OCI-M2 (cell line): ENCODE measurements around the gene SERINC2.

Experiments
- DNase-seq: peaks from one replicate; lab custom pipeline; 2025; ENCODE audit not compliant: unreplicated experiment; lab: John Stamatoyannopoulos, UW

The SERINC2 gene

DNA sequence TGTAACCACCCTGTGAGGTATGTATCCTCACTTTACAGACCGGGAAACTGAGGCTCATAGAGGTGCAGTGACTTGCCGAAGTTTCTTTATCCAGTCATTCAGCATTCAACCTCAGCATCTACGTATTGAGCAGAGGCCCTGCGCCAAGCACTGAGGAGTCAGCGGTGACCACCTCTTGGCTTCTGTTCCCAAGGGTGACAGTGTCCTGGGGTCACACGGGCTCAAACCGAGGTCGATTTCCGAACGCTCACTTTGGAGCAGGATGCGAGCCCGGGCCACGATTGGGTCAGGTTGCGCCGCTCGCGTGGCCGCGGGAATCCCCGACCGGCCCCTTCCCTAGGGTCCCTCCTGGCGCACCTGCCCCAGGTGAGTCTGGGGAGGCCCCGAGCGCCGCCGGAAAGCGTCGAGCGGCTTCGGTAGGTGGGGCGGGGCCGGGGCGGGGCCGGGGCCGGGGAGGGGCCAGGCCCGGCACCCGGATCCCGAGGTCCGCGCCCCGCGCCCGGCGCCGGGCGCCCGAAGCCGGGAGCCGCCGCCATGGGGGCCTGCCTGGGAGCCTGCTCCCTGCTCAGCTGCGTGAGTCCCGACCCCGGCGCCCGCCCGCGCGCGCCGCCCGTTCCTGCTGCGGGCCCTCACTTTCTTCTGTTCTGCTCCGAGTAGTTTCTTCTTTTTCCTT lies at the start of gene SERINC2:
Gene SERINC2 (plus strand): TSS at position 482 of the 673 bp plus-strand sequence. CDS start 53 bp downstream, at position 535.
- DNase-seq, result no peak

DNA sequence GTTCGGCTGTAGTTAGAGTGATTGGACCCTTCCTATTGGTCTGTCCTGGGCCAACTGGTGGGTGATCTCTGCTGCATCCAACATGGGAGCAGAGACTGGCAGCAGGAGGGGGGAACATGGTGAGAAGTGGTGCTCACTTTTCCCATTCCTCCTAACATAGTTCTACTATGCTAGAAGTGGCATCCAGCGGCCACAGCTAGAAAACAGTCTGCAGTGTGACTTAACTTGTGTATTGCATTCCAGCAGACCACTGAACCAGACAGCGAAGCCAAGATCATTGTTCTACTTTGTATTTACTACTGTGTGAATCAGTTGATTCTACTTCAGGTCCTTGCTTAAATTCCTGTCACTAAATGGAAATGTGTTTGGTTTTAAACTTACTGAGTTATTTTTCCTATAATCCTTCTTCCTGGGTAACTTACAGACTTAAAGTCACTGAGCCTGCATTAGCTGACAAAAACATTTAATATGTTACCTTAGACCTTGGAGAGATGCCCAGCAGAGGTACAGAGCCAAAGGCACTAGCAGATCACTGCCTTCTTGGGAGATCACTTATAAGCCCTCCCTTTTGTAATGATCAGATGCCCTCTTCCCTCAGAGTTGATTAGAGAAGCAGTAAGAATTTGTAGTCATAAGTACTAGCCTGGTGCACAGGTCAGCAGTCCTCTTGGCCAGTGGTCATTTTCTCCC lies 48.3 kb upstream of the SERINC2 start:
- no peak for DNase-seq

DNA sequence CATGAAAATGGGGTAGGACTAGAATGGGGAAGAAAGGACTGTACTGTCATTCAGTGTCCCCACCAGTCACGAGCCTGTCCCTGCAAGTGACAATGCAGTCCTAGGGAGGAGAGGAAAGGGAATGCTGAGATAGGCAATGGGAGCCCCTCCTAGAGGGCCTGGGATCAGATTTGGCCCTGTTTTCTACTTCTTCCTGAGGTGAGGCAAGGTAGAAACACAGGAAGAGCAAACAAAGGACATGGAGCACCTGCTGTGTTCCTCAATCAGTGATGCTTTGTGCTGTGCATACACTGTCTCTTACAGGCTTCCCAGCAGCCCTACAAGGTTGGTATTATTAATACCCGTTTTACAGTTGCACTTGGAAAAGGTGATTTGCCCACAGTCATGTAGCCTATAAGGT lies 46.2 kb upstream of the SERINC2 start:
- no peak for DNase-seq

DNA sequence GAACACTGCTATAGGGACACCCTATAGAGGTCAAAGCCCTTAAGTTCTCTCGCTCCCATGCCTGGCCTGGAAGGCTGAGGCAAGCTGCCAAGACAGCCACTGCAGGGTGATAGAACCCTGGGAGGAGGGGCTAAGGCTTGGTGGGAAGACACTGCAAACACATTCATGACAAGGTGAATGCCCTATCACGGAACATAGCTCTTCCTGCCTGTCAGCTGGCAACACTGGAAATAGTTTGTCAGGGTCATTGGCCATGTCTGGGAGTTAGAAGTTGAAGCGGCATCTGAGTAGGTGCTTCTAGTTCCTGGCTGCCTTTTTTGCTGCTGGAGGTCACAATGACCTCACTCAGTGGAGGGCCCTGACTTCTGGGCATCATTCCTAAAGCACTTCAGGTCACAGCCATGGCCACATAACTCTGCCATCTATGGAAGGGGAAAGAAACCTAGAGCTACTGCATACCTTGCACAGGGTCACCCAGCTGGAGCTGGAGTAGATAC lies 44.4 kb upstream of the SERINC2 start:
- DNase-seq, result no peak

DNA sequence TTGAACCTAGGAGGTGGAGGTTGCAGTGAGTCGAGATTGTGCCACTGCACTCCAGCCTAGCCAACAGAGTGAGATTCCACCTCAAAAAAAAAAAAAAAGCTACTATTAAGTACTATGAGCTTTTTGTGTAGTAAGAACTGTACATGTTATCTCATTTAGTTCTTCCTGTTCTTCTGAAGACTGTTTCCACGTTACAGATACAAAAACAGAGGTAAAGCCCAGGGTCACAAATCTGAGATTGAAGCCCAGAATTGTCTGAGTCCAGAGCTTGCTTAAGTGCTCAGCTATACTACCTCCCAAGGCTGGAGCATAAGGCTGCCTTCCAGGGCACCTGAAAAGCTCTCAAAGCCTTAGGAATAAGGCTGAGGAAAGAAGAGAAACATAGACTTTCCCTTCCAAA lies 43.0 kb upstream of the SERINC2 start:
- no peak for DNase-seq

DNA sequence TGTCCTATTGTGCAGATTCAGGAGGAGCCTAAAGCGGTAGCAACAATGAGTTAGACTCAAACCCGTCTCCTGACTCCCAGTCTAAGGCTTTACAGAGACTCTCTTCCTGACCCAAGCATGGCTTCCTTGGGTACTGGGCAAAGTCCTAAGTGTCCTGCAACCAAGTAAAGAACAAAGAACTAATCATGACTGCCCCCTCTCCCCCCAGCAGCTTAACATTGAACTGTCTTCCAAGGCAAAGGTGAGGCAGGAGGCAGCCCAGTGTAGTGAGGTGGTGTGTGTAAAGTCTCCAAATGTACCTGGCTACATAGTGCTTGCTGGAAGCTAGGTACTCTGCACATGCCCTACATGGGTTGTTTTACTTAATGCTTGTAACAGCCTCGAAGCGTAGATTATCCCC lies 42.4 kb upstream of the SERINC2 start:
- no peak for DNase-seq

DNA sequence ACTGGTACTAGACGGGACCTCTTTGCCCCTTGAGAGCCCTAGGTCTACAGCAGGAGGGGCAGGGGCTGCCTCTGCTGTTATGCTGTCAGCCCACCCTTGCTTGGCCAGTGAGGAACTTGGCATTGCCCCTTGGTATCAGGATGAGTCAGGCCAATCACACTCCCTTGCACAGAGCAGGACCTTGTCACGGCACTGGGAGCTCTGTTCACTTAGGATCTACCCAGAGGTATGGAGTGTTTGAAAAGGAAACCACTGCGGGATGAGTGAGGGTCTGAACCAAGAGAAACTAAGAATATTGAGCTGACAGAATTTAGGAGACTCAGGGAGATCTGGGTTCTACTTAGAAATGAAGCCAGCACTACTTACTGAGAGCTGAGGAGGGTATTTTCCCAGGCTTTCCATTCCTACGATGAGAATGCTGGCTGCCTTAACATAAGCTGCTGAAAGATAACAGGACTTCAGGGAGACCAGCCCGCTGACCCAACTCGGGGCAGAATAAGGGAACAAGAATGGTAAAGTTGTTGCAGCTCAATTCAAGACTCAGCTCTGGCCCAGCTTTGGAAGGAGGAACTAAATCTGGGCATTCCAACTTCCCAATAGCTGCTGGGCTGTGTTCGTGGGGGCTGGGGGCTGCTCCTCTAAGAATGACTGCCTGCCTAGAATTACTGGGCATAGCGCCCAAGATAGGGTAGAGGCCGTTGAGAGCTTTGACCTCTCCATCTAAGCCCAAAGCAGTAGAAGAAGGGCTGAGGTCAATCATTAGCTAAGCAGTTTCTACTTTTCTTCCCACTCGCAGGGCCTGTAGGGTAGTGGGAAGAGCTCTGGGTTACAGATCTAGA lies 41.7 kb upstream of the SERINC2 start:
- DNase-seq, result no peak

DNA sequence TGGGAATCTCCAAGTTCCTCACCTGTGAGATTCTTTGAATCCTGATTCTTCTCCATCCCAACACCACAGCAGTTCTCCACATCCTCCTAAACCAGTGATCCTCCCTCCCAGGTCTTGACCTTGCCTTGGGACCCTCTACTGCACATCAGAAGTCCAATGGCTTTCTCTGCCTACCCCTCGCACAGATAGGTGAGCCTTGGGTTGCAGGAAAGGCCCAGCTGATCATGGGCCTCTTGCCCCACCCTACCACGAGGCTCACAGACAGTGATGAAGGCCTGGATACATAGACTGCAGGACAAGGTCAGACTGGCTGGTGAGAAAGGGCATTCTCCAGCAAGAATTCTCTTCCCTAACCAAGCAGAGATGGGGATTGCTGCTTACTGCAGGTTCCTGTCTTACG lies 41.0 kb upstream of the SERINC2 start:
- DNase-seq, result no peak

DNA sequence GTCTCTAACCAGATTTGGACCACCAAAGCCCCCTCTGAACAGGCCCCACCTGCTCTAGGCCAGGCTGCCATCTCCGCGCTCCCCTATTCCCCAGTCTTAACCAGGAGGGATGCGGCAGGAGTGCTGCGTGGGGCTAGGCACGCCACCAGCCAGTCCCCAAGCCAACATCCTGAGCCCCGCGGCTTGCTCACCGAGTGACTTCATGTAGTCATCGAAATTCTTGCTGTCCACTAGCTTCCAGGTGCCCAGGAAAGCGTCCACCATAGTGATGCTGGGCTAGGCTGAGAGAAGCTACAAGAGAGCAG lies 40.3 kb upstream of the SERINC2 start:
- DNase-seq, result no peak

DNA sequence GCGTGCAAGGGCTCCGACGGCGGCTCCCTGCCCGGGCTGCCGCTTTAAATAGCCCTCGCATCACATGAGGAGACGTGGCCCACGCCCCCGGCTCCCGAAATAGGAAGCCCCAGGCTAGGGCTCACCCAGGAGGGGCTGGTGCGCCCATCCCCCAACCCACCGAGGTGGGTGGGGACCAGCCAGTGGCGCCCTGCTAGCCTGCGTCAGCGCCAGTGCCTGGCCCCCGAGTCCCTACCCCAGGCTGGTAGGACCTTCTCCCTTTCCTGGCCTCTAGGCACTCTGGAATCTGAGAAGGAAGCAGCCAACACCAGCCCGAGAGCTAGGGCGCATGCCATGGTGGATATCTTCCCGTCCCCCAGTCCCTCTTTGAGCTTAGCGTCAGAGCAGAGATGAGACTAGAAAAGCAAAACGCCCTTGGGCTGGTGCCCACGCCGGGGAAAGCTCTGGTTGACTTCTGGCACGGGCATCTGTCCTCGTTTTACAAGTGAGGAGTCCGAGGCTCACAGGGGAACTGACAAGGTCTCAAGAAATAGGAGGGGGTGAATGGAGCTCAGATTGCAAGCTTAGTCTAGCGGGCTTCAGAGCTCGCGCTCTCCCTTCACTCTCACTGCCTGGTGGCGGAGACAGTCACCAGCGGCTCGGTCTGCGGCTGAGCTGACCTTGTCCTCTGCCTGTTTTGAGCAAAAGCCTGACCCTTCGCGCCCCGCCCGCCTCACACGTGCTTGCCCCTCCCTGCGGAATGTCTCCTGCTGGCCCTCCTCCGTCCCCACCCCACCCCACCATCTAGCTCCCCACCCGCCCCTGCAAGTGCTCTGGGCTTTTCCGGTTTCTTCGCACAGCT lies 39.7 kb upstream of the SERINC2 start, which contains the start of gene FABP3:
Gene FABP3 (minus strand): TSS at position 21 of the 841 bp plus-strand sequence. CDS start 62 bp downstream, outside the sequence.
- no peak for DNase-seq

DNA sequence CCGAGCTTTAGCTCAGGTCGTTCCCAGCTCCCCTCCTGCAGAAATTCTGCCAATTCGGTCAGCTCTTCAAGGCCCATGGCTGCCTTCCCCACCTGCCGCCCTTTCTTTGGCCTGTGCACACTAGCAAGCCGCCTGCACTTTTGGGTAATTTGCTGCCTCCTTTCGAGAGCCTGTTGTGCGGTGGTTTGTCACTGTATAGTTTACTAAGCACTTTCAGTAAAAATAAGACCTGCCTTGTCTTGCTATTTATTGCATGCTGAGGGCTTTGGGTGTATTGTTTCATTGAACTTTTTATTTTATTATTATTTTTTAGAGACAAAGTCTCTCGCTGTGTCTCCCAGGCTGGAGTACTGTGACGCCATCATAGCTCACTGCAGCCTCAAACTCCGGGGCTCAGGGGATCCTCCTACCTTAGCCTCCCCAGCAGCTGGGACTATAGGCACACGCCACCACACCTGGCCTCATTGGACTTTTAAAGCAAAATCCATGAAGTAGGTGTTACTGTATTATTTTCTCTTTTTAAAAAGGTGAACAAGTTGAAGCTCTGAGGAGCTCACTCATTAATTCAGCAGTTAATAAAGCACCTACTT lies 39.0 kb upstream of the SERINC2 start:
- no peak for DNase-seq

DNA sequence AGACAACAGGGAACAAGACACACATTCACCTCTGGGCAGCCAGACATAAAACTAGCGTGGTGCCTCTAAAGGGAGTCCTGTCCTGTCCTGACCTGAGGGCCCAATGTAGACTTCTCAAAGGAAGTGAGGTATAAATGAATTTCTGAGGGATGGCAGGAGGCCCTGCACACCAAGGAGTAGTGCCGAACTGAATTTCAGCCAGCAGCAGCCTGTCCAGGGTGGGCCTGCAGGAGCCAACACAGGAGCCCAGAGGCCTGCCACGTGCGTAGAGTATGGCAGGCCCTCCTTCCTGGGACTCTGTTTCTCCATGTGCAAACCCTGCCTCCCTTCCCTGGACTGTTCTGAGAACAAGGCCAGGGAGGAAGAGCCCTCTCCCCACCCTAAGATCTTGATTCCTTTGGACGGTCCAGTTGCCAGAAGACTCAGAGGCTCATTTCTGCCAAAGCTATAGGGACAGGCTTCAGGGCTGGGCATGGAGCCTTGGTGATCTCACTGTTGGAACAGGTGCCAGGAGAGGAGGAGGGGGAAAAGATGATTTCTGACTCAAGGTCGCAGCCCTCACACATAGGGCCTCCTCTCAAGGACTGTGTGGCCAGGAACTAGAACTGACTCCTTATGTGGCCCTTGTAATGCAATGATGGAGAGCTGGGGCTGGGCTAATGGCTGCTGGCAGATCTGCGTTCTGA lies 38.4 kb upstream of the SERINC2 start:
- no peak for DNase-seq

DNA sequence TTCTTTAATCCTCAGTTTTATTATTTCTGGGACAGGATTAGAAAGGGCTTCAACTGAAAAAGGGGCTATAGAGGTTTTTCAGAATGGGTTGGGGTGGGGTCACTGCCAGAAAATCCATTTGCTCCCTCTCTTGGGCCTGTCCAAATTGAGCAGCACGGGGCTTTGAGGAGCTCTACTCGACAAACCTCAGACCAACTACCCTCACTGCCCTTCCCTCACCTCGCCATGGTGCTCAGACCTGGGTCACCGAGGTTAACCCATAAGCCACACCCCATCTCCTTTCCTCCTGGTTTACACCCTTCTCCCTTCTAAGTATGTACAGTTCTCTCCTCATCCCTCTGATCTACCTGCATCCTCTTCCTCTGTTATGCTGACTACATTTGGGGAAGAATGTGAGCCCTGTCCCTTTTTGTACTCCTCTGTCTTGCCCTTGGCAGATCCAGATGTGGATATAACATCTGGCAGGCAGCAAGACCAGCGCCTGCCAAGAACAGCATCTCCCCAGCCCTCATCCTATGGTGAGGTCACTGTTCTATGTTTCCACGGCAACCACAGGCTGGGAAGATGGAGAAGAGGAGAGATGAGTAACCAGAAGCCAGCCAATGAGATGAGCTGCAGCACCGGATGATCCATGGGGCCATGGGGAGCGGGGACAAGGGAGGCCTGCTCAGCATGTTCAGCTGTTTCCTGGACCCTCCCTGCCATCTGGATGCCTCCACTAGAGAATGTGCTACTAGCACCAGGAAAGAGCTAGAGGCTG lies 36.5 kb upstream of the SERINC2 start:
- no peak for DNase-seq

DNA sequence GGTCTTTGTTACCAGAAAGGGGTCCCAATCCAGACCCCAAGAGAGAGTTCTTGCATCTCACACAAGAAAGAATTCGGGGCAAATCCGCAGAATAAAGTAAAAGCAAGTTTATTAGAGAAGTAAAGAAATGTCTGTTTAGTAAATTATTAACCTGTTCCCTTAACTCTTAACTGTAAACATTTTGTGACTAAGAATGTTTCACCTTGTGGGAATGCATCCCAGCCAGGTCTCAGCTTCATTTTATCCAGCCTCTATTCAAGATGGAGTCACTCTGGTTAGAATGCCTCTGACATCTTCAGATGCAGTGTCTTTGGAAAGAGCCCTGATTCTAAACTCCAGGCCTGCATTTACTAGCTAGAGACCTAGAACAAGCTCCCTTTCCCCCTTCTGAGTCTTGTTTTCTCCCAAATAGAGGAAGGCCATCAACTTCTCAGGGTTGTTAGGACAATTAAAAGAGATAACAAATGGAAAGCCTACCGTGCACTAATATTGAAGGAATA lies 35.6 kb upstream of the SERINC2 start:
- no peak for DNase-seq

DNA sequence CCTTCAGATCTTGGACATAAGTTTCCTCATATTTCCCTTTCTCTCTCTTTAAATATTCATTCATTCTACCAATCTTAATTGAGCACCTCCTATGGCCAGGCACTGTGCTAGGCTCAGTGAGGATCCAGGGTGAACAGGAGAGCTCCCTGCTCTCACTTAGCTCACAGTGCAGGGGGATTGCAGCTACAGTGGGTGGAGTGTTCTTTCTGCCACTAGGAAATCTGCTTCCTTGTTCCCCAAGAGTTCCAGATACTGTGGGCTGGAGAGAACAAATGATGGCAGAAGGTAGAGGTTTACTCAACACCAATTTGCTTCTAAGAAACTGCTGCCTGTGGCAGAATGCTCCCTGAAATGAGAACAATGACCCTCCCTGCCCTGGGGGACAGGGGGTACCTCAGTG lies 35.0 kb upstream of the SERINC2 start:
- no peak for DNase-seq

DNA sequence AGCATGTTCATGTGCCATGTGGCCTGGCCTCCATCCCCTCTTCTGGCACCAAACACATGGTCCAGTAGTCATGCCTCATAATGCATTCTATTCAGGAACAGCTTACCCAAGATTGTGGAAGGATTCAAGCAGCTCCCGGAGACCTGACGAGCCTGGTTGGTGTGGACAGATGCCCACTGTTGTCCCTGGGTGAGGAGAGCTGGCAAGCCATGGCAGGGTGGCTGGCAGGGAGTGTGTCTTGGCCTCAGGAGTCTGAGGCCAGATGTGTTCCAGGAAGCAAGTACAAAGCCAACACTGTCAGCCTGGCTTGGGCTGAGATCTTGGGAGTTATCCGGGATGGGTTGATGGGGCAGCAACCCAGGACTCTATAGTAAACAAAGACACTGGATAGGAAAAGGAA lies 32.8 kb upstream of the SERINC2 start:
- DNase-seq, result no peak

DNA sequence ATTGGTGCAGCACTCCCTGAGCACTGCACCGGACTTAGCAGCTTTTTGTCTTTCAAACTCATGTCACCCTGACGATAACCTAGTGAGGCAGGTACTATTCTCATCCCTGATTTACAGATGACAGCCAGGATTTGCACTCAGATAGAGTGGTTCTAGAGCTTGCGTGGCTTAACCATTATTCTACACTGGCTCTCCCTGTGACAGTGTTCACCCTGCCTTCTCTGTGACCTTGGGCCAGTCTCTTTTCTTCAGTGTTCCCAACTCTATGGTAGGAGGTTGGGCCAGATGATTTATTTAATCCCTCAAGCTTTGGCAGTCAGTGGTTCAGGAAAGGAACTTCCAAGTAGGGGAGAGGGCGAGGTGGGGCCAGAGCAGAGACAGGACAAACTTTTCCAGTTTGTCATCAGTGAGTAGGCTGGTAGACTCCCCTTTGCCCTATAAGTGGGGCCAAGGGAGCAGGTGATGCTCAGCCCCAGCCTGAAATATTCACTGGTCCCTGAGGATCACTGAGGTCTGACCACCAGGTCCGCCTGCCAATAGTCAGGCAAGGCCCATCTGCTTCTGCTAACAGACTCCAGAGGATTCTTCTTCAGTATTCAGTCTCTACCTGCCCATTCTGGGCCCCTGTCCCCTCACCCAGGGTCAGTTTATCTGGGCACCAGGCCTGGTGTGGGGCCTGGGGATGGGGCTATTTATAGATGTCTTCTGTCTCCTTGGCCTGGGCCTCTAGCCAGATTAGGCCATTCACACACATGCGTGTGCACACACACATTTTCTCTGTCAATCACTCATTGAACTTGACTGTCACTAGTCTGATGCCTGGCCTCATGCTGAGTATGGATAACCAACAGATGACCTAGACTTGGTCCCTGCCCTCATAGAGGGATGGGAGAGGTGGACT lies 31.4 kb upstream of the SERINC2 start:
- DNase-seq, result no peak

DNA sequence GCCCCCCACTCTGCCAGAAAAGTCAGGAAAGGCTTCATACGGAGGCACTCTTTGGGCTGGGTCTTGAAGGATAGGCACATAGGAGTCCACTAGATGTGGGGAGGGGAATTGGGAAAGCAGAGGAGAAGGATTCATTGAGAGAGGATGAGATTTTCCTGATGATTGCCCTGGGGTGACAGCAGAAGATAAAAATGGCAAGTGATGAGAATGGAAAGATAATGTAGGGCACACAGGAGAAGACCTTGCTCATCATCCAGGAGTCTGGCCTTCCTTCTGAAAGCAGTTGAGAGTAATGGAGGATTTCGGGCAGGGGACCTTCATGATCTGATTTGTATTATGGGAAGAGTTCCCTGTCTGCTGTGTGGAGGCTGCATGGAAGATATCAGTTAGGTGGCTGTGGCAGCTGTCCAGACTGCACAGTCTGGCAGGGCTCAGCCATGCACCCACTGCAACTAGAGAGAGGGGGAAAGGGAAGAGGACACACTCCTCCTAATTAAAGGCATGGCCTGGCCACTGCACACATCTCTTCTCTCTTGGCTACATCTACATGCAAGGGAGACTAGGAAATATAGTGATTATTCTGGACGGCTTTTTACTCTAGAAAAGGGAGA lies 30.5 kb upstream of the SERINC2 start:
- no peak for DNase-seq
